Sigmoid colon (tissue), 7 donors: ENCODE results near the gene DIO3. TPM values are rescaled to one million over a fixed set of nuclear protein-coding genes. Genes with fewer than 3 reads are reported as not detected.

Experiments used
- DNase-seq: peaks from one replicate; pipeline ENCODE4 v3.0.0-alpha.2; 2019
- H3K27ac ChIP-seq, 4 donors: fragments of 200-600 bp; sonication (generic); one replicate each; pipeline ENCODE4 v1.5.1; 2016 to 2019; ENCODE audit warnings: mild to moderate bottlenecking in 1 of 4
- H3K27me3 ChIP-seq, 3 donors: fragments of 200-600 bp; sonication (generic); one replicate each; pipeline ENCODE4 v1.5.1; 2019; ENCODE audit warnings: mild to moderate bottlenecking in 1 of 3
- H3K36me3 ChIP-seq, 4 donors: fragments of 200-600 bp; sonication (generic); one replicate each; pipeline ENCODE4 v1.5.1; 2016 to 2019
- H3K4me1 ChIP-seq, 4 donors: fragments of 200-600 bp; sonication (generic); one replicate each; pipeline ENCODE4 v1.5.1; 2017 to 2019
- H3K4me3 ChIP-seq, 4 donors: fragments of 200-600 bp; sonication (generic); one replicate each; pipeline ENCODE4 v1.5.1; 2017 to 2019; ENCODE audit warnings: mild to moderate bottlenecking in 2 of 4, moderate library complexity in 1 of 4
- H3K9me3 ChIP-seq, 4 donors: fragments of 200-600 bp in 3 of 4; sonication (generic) in 3 of 4; one replicate each; pipeline versions ENCODE4 v1.5.1 to v1.6.1; 2013 to 2019
- CTCF ChIP-seq, 4 experiments: fragments of 450-650 bp in 3 of 4; fragments of 200-600 bp in 1 of 4; IDR thresholded peaks; one replicate each; pipeline ENCODE4 v1.5.1; 2016 to 2019; ENCODE audit warnings: antibody characterized with exemption in 4 of 4, mild to moderate bottlenecking in 3 of 4, moderate library complexity in 2 of 4
- EP300 ChIP-seq, 4 donors: sonication (generic); formaldehyde crosslinking; IDR thresholded peaks; one replicate each; pipeline ENCODE4 v1.6.1; 2017; ENCODE audit warnings: antibody characterized with exemption in 4 of 4
- POLR2A ChIP-seq, 2 donors: fragments of 450-650 bp; IDR thresholded peaks; one replicate each; pipeline ENCODE4 v1.6.1; 2016; ENCODE audit warnings: antibody characterized with exemption in 2 of 2, mild to moderate bottlenecking in 2 of 2, moderate library complexity in 2 of 2
- POLR2AphosphoS5 ChIP-seq, 4 donors: sonication (generic); formaldehyde crosslinking; IDR thresholded peaks; one replicate each; pipeline ENCODE4 v1.6.1; 2017; ENCODE audit warnings: antibody characterized with exemption in 4 of 4
- WGBS, 2 donors: extraction: QIAGEN DNeasy Blood & Tissue Kit; methylation state at CpG; one replicate each; pipeline ENCODE4 v1.1.7; 2013; 5-methylcytosine and 5-hydroxymethylcytosine counted together
- intact Hi-C: fragments of 100-400 bp; cut with DNase I; formaldehyde crosslinking; loops from one replicate; pipeline ENCODE4 v1.15.1; 2023
- polyA plus RNA-seq, 3 donors: library from polyadenylated mRNA; stranded (reverse); fragments of 200-250 nt; gene quantifications; one replicate each; pipeline ENCODE4 v1.2.3, GENCODE V29; 2013
- total RNA-seq, 4 donors: library from RNA; depleted of rRNA; stranded (reverse); fragments of >200 nt; gene quantifications; one replicate each; pipeline ENCODE4 v1.1.0, GENCODE V29; 2016
- donor health status: healthy with polysubstance abuse.
- donor health status: Bipolar disorder and iron deficiency.
- donor health status: healthy.

DIO3 gene
- total and polyA plus RNA-seq, 7 donors, result 0.23 to 6.0 (median 2.4) TPM

- no peaks in the 10 kb centered on the region for H3K9me3 ChIP-seq
- TF ChIP-seq EP300 (IDR thresholded peaks at IDR 0.05), result no peak
- TF ChIP-seq POLR2AphosphoS5 (IDR thresholded peaks at IDR 0.05), result peak in 1 of 4 donors; percentile 12
- TF ChIP-seq CTCF (IDR thresholded peaks at IDR 0.05), result no peak
- no peaks in the 10 kb centered on the region for H3K36me3 ChIP-seq
- intact Hi-C loops, result no loop called here
- H3K27me3 ChIP-seq, result no peaks in the 10 kb centered on the region
- H3K4me3 ChIP-seq, result no peak overlapping the region
- WGBS, 2 donors, result 34 to 72% methylated on average over 28 of the region's 28 CpGs
- peak; percentile 78 for DNase-seq
- peak overlapping the region in 3 of 4 donors; percentile 26 to 60 (median 31) for H3K27ac ChIP-seq
- peaks cover 0 to 13% (median 9%) of the 10 kb centered on the region in 4 donors for H3K4me1 ChIP-seq
Measured at GRCh38 chr14:101518611-101519473, 42.5 kb upstream of the DIO3 start.

- H3K27ac ChIP-seq, result no peak overlapping the region
- H3K4me1 ChIP-seq, result peaks cover 0 to 13% (median 9%) of the 10 kb centered on the region in 4 donors
- TF ChIP-seq CTCF (IDR thresholded peaks at IDR 0.05), result no peak
- no peak for TF ChIP-seq POLR2AphosphoS5 (IDR thresholded peaks at IDR 0.05)
- TF ChIP-seq POLR2A (IDR thresholded peaks at IDR 0.05), result no peak
- TF ChIP-seq EP300 (IDR thresholded peaks at IDR 0.05), result no peak
- no peaks in the 10 kb centered on the region for H3K9me3 ChIP-seq
- intact Hi-C loops, result no loop called here
- no peaks in the 10 kb centered on the region for H3K36me3 ChIP-seq
- peak; percentile 72 for DNase-seq
- no peaks in the 10 kb centered on the region for H3K27me3 ChIP-seq
- WGBS, 2 donors, result 89 to 90% methylated on average over 30 of the region's 30 CpGs
- H3K4me3 ChIP-seq, result no peak overlapping the region
Measured at GRCh38 chr14:101520621-101521472, 40.4 kb upstream of the DIO3 start.

GRCh38 chr14:101521473-101521915 lies 39.8 kb upstream of the DIO3 start:
- Histone ChIP-seq H3K36me3 (no peaks in the 10 kb centered on the region), H3K9me3 (no peaks in the 10 kb centered on the region), H3K4me1 (peaks cover 0 to 13% (median 9%) of the 10 kb centered on the region in 4 donors), H3K4me3 (no peak overlapping the region), H3K27me3 (no peaks in the 10 kb centered on the region), H3K27ac (no peak overlapping the region)
- intact Hi-C loops, result no loop called here
- no peak for DNase-seq
- TF ChIP-seq CTCF (IDR thresholded peaks at IDR 0.05) (no peak), EP300 (IDR thresholded peaks at IDR 0.05) (no peak), POLR2AphosphoS5 (IDR thresholded peaks at IDR 0.05) (no peak), POLR2A (IDR thresholded peaks at IDR 0.05) (no peak)
- 86 to 89% methylated on average over 17 of the region's 17 CpGs for WGBS, 2 donors

GRCh38 chr14:101521978-101522377 lies 39.3 kb upstream of the DIO3 start:
- TF ChIP-seq POLR2AphosphoS5 (IDR thresholded peaks at IDR 0.05), result no peak
- TF ChIP-seq EP300 (IDR thresholded peaks at IDR 0.05), result no peak
- TF ChIP-seq CTCF (IDR thresholded peaks at IDR 0.05), result no peak
- TF ChIP-seq POLR2A (IDR thresholded peaks at IDR 0.05), result no peak
- no peaks in the 10 kb centered on the region for H3K27me3 ChIP-seq
- WGBS, 2 donors, result 90 to 93% methylated on average over 8 of the region's 8 CpGs
- H3K27ac ChIP-seq, result no peak overlapping the region
- peaks cover 0 to 13% (median 9%) of the 10 kb centered on the region in 4 donors for H3K4me1 ChIP-seq
- intact Hi-C loops, result no loop called here
- H3K36me3 ChIP-seq, result no peaks in the 10 kb centered on the region
- no peak overlapping the region for H3K4me3 ChIP-seq
- H3K9me3 ChIP-seq, result no peaks in the 10 kb centered on the region
- no peak for DNase-seq
